Middle frontal gyrus (tissue), 1 donor: ENCODE data around the gene CPN1.
A peak's percentile ranks its signal among the peaks of the same experiment; 100 is the strongest.
"Not testable (repeated sequence)": the region's sequence is repeated elsewhere in the genome, so short reads cannot be mapped to it uniquely, and the experiment has no call there.

ENCODE experiments used
- DNase-seq: peaks from one replicate; pipeline ENCODE4 v3.0.0-alpha.2; 2015; ENCODE audit warnings: low spot score; ENCODE audit errors: extremely low spot score

CPN1 gene

GRCh38 chr10:100024748-100025147 lies 56.9 kb downstream of the CPN1 start:
- DNase-seq: no peak

- DNase-seq: no peak
These were observed 59.3 kb downstream of the CPN1 start for GRCh38 chr10:100022403-100022802.

GRCh38 chr10:100021322-100021721 lies 60.3 kb downstream of the CPN1 start:
- DNase-seq: no peak

- no peak for DNase-seq
These were observed 60.8 kb downstream of the CPN1 start for GRCh38 chr10:100020886-100021253.

- no peak for DNase-seq
These were observed 61.4 kb downstream of the CPN1 start for GRCh38 chr10:100020142-100020885.

- no peak for DNase-seq
These were observed 61.9 kb downstream of the CPN1 start for GRCh38 chr10:100019787-100020141.

- no peak for DNase-seq
These were observed 67.5 kb downstream of the CPN1 start for GRCh38 chr10:100014071-100014762.

GRCh38 chr10:100013621-100014020 lies 68.0 kb downstream of the CPN1 start:
- DNase-seq: no peak

GRCh38 chr10:100011906-100012305 lies 69.8 kb downstream of the CPN1 start:
- DNase-seq: not testable (repeated sequence)

GRCh38 chr10:100009793-100010676 lies 71.6 kb downstream of the CPN1 start, which contains the start of gene DNMBP:
TSS of gene DNMBP (minus strand) at chr10:100009947. CDS start at chr10:99972124, 37,823 bp downstream.
- DNase-seq: peak; percentile 22

GRCh38 chr10:100009283-100009792 lies 72.3 kb downstream of the CPN1 start:
- no peak for DNase-seq

- no peak for DNase-seq
These were observed 72.9 kb downstream of the CPN1 start for GRCh38 chr10:100008708-100009282.

- no peak for DNase-seq
These were observed 73.5 kb downstream of the CPN1 start for GRCh38 chr10:100008142-100008522.

- DNase-seq: no peak
These were observed 74.2 kb downstream of the CPN1 start for GRCh38 chr10:100007231-100008141.

- no peak for DNase-seq
These were observed 75.3 kb downstream of the CPN1 start for GRCh38 chr10:100006243-100006886.

- no peak for DNase-seq
These were observed 76.7 kb downstream of the CPN1 start for GRCh38 chr10:100004805-100005510.

- DNase-seq: no peak
These were observed 81.5 kb downstream of the CPN1 start for GRCh38 chr10:100000109-100000644.

- DNase-seq: no peak
These were observed 82.2 kb downstream of the CPN1 start for GRCh38 chr10:99999319-100000108.
